ENCODE data around the gene MCOLN1.

DNA sequence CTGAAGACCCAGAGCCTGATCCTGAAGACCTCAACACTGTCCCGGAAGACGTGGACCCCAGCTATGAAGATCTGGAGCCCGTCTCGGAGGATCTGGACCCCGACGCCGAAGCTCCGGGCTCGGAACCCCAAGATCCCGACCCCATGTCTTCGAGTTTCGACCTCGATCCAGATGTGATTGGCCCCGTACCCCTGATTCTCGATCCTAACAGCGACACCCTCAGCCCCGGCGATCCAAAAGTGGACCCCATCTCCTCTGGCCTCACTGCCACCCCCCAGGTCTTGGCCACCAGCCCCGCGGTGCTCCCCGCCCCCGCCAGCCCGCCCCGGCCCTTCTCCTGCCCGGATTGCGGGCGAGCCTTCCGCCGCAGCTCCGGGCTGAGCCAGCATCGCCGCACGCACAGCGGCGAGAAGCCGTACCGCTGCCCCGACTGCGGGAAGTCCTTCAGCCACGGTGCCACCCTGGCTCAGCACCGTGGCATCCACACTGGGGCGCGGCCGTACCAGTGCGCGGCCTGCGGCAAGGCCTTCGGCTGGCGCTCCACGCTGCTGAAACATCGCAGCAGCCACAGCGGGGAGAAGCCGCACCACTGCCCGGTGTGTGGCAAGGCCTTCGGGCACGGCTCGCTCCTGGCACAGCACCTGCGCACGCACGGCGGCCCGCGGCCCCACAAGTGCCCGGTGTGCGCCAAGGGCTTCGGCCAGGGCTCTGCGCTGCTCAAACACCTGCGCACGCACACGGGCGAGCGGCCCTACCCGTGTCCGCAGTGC is 2.9 kb upstream of the MCOLN1 start:
- TF ChIP-seq EP300 (IDR thresholded peaks at IDR 0.05) (no peak), POLR2A (IDR thresholded peaks at IDR 0.05) (no peak), CTCF (IDR thresholded peaks at IDR 0.05) (no peak)

All from upper lobe of left lung (tissue), 4 donors.